IMR-90 (cell line): Measurements from ENCODE around the gene ANK3. TPM values are rescaled to one million over a fixed set of nuclear protein-coding genes. Genes with fewer than 3 reads are reported as not detected.

Source experiments
- polyA plus RNA-seq, 3 experiments: library from polyadenylated mRNA; depleted of rRNA; stranded (reverse); fragments of >200 nt; gene quantifications; 2 replicates each; pipeline ENCODE4 v1.2.3, GENCODE V29; 2012; ENCODE audit warnings: low replicate concordance in 1 of 3
- total RNA-seq: library from RNA; depleted of rRNA; stranded (reverse); fragments of >200 nt; gene quantifications from 2 replicates; pipeline ENCODE4 v1.2.3, GENCODE V29; 2012
- TF ChIP-seq, protein P1 (sequence below): fragments of 150-350 bp; IDR thresholded peaks from 2 replicates; pipeline ENCODE4 v1.6.1; 2017; ENCODE audit warnings: mild to moderate bottlenecking, antibody characterized with exemption, low read length, low read depth
- TF ChIP-seq, protein P2 (sequence below): conservative IDR thresholded peaks from 2 replicates; pipeline ENCODE4 v1.5.1; 2012; ENCODE audit warnings: mild to moderate bottlenecking, low read depth, low read length, improper control_type of control experiment

Gene ANK3
- total and polyA plus RNA-seq, 2 of the 4 experiments (the other 2 are of a cell fraction): 0.63 to 1.8 TPM

DNA sequence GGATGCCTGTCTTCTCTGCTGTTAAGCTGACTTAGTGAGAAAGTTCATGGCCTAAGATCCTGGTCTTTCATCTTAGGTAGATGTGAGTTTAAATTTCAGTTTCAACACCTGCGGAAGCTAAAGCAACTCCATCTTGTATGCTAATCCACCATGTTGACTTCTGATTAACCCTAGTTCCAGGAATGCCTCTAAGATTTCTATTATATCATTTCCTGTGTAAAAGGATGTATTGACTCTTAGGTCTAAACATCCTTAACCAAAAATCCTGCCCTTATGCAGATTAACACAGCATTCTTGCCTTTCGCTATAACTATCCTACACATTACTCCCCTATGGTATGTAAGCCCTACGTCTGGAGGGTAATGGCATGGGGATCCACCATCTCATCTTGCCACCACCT, 388.9 kb downstream of the ANK3 start (continued):
- TF ChIP-seq, protein P1, sequence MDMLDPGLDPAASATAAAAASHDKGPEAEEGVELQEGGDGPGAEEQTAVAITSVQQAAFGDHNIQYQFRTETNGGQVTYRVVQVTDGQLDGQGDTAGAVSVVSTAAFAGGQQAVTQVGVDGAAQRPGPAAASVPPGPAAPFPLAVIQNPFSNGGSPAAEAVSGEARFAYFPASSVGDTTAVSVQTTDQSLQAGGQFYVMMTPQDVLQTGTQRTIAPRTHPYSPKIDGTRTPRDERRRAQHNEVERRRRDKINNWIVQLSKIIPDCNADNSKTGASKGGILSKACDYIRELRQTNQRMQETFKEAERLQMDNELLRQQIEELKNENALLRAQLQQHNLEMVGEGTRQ: no peak
- TF ChIP-seq, protein P2, sequence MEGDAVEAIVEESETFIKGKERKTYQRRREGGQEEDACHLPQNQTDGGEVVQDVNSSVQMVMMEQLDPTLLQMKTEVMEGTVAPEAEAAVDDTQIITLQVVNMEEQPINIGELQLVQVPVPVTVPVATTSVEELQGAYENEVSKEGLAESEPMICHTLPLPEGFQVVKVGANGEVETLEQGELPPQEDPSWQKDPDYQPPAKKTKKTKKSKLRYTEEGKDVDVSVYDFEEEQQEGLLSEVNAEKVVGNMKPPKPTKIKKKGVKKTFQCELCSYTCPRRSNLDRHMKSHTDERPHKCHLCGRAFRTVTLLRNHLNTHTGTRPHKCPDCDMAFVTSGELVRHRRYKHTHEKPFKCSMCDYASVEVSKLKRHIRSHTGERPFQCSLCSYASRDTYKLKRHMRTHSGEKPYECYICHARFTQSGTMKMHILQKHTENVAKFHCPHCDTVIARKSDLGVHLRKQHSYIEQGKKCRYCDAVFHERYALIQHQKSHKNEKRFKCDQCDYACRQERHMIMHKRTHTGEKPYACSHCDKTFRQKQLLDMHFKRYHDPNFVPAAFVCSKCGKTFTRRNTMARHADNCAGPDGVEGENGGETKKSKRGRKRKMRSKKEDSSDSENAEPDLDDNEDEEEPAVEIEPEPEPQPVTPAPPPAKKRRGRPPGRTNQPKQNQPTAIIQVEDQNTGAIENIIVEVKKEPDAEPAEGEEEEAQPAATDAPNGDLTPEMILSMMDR: no peak
